Measurements from ENCODE around the gene HOXB9.

HOXB9 gene

DNA sequence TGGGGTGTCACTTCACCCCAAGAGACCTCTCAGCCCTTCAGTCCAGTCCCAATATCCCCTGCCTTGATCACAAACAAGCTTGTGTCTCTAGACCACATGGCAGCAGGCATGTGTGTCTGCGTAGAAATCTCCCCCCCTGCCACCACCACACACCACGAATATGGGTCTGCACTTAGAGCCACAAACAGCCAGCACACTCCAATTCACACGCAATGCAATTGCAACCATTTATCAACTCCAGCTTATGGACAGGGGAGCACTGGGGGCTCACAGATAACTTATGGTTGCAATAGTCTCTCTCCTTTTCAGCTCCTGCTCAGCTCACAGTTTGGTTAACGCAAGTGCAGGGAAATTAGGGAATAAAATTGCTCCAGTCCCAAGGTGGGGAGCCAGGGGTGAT is 2.6 kb downstream of the HOXB9 start:
- DNase-seq = no peak

DNA sequence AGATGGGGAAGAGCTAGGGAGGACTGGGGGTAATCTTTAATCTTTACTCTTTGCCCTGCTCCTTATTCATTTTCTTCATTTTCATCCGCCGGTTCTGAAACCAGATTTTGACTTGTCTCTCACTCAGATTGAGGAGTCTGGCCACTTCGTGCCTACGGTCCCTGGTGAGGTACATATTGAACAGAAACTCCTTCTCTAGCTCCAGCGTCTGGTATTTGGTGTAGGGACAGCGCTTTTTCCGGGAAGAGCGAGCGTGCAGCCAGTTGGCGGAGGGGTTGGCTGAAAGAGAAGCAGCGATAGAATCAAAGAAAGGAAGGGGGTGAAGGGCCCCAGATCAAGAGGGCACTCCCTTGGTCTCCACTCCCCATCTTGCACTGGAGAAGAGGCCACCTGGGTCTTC is 3.3 kb downstream of the HOXB9 start:
- DNase-seq = no peak

GRCh38 chr17:48621410-48622392 is 4.5 kb downstream of the HOXB9 start:
- DNase-seq = no peak

DNA sequence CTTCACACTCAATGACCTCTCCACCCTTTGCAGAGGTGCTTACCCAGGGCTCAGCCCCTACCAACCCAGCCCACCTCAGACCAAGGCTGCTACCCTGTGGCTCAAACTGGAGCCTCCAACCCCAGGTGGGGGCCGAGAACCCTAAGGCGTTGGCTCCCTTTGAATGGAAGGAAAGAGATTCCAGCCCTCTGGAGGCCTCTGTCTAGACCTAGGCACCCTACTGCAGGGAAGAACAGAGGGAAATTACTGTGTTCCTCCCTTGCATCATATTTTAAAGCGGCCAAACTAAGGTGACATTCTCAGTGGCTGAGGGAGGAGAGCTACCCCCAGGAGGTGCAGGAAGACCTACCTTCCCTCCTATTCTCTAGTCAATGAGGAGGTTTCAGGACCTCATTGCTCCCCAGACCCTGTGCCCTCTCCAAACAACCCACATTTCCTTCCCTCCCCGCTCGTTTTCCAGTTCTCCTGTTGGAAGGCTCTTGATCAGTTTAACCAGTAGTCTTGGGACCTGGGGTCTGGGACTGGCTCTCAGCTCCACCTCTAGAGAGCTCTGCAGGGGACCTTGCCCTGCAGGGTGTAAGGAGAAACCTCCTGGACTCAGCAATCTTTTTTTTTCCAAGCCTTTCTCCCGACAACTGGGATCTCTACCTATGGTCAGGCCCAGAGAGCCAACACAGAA is 5.6 kb downstream of the HOXB9 start:
- DNase-seq = no peak

- DNase-seq = no peak
Measured at GRCh38 chr17:48619826-48620449, 6.2 kb downstream of the HOXB9 start.

DNA sequence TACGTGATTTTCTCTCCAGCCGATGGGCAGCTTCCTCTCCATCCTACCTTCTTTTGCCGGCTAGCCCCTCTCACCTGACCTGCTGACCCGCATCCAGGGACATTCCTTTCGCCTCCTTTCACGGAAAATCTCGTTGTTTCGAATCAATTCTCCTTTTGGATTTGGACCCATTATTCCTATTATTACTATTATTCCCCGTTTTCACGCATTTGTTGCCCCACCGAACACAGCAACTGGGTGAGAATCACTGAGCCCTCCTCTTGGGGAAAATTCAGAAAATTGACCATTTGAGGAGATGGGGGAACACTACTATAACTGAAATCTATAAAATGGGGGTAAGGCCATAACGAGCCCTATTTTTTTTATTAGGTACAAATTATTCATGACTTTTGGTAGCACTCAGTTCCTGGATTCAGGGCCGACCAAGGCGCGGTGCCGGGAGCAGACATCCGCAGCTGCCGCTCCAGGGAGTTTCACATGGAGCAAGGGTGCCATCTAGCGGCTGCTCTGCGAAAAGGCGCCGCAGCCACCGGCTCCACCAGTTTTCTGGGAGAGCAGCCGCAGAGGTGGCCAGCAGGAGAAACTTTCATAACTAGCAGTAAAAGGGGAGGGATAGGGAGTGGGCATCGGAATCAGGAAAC is 7.8 kb downstream of the HOXB9 start:
- DNase-seq = peak; percentile 90

DNA sequence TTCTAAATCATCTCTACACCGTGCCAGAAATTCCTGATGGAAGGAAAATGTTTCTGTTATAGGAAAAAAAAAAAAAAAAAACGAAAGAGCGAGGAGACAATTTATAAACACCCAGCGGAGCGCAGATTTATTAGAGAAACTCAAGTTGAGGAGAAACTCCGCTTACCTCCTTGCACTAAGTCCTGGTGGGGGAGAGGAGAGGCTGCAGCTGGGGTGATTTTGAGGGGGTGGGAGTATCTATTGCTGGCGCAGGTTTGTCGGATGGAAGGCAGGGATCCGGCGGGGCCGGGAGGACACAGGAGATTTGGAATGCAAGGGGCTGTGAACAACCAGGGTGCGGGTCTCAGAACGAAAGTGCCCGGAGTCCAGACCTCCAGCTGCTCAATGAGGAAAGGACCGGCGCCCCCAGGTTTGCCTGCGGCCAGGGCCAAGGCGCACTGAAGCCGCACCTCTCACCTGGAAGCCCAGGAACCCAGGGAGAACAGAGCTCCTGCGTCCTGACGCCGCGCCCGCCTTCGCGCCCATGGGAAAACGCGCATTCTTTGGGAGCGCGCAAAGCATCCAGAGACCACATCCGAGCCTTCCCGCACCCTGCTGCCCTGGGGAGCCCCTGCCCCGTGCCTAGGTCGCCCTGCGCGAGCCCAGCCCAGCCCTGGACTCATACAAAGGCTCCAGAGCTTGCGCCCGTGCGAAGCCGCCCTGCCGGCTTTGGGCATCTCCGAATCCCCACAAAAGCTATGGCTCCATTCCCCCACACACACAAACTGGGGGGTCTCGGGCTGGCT is 8.5 kb downstream of the HOXB9 start:
- DNase-seq = no peak

DNA sequence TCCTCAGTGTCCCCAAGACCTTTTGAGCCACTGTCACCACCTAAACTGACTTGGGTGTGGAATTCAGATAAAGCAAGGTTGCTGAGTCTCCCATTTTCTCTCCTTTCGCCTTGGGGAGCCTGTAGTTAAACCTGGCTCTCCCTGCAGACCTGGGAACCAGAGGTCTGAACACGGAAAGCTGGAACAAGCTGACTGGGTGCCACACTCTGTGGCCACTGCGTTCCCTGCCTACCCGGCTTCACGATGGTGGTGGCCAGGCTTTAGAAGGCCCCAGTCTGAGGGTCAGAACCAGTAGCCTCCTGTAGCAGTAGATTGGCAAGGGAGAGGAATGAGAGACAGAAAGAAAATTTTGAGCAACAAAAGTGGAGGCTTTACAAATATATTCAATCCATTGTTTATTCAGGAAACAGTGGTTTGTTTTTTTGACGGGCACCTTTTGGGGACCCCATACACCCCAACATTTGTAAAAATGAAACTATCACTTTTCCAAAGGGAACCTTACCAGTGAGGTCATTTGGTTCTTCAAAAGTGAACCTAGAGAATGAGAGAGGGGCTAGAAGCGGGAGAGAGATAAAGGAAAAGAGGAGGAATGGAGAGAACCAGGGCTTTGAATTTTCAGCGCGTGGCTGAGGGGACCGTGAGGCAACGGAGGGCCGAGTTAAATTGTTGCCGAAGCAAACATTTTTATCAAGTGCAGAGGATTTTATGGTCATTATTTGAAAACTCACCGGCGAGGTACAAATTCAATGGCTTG is 9.3 kb downstream of the HOXB9 start:
- no peak for DNase-seq

DNA sequence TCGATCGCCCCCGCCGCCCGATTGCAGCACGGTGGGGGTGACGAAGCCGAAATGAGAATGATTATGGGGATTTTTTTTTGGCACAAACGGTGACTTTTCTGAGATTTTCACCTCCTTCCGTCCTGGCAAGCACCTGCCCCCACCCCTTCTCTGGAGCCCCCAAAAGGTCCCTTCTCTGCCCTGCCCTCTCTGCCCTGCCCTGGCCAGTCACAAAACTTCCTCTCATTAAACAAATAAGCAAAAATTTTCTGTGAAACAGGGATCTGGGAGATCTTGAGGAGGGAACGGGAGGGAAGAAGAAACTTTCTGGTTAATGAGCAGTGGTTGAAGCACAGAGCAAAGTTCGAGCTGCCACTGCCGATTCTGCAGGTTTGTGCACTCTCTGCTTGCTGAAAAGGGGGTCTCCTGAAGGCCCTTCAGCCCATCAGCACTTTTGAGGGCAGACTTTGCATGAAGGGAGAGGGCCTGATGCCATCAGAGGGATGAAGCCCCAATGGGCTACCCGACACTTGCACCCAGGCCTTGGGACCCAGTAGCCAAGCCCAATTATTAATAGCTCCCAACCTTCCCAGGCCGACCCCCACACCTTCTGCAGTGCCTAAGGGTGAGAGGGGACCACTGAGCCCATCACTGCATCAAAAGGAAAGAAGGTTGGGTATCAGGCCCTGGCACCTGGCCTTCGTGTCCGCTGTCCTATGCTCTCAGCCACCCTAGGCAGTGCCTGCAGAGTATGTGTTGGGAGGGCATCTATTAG is 10.0 kb downstream of the HOXB9 start:
- no peak for DNase-seq

DNA sequence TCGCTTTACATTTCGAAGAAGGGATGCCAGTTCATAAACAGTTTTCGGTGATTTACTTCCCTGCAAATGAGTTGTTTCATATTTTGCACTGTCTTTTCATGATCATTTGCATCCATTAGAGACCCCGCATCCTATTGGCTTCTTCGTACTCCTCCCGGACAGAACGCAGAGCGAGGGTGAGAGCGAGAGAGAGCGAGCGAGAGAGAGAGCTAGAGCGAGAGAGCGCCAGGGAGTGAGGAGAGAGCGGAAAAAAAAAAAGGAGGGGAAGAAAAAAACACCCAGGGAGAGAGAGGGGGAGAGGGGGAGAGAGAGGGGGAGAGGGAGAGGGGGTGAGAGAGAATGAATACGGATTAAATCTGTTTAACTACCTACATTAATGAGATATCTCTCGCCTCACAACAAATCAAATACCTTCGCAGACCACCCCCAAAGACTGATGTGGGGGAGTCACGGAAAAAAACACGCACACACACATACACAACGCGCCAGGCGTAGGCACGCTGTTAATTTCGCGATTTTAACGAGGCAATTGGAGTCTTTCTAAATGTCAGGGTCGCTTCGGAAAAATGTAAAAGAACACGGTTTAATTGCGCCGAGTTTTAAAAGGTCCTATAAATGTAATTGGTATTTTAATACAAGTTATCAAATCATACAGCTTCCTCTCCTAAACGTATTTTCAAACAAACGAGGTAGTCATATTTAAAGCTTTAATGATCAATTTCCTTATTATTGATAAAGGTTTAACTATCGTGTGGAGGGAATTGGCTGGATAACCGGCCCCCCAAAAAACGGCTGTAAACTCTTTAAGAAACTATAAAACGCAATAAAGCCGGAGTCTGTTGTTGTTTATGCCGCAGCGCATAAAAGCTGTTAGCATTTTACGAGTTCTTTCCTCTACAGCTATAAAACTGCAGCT is 10.9 kb downstream of the HOXB9 start, which contains the start of gene HOXB8:
Gene HOXB8, minus strand, starts transcription at position 246 of the 916 bp plus-strand sequence. CDS start 588 bp downstream, outside the sequence.
- no peak for DNase-seq

DNA sequence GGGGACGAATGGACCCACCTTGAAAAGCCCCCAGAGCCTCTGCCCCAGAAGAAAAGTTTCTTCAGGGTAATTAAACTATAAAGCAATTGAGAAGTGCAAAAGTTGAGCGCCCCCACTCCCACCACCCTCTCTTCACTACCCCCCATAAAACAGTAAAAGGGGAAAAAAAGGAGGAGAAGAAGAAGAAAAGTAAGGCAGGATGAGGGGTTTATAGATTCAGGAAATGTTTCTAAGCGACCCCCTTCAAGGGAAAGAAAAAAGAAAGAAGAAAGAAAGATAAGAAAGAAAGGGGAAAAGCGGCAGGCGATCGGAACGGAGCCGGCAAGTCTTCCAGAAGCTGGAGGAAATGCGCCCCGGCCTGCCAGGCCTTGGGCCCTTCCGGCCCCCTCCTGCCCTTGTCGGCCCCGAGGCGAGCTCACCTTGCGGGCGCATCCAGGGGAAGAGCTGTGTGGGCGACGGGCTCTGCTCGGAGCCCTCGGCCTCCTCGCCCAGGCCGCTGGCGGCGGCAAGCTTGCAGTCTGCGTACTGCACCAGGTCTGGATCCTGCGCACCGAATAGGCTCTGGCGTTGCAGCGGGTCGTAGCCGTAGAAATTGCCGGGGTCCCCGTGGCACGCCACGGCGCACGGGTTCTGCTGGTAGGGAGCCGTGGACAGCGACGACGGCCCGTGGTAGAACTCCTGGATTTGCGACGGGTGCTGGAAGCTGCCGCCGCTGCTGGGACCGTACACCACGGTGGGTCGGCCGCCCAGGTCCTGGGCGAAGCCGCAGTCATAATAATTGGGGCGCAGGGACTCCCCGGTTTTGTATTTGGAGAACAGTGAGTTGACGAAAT is 12.1 kb downstream of the HOXB9 start:
- DNase-seq = peak; percentile 55

DNA sequence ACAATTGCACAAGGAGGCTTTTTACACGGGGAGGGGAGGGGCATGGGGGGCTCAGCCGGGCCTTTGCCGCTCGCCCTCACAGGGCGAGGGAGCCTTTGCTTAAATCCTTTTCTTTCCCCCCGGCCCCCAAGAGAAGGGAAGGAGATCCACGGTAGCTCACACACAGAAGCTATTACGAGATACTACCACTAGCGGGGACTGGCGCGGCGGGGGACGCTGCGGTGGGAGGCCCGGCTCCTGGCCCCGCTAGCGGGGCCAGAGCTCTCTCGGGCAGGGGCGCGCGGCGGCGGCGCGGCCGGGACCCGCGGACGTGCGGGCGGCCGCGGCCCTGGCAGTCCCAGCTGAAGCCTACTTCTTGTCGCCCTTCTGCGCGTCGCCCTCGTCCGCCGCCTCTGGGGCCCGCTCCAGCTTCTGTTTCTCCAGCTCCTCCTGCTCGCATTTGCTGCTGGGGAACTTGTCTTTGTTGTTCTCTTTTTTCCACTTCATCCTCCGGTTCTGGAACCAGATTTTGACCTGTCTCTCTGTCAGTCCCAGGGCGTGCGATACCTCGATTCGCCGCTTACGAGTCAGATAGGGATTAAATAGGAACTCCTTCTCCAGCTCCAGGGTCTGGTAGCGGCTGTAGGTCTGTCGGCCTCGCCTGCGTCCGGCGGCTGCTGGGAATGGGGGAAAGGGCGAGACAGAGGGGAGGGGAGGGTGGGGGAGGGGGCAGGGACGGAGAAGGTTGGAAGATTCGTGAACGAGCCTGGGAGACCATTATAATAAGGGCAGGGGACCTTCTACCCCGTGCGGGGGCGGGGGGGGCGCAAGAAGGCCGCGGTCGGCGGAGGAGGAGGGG is 13.1 kb downstream of the HOXB9 start:
- DNase-seq = peak; percentile 61

GRCh38 chr17:48612456-48612853 is 13.7 kb downstream of the HOXB9 start:
- DNase-seq = no peak

GRCh38 chr17:48611681-48612455 is 14.3 kb downstream of the HOXB9 start:
- no peak for DNase-seq

DNA sequence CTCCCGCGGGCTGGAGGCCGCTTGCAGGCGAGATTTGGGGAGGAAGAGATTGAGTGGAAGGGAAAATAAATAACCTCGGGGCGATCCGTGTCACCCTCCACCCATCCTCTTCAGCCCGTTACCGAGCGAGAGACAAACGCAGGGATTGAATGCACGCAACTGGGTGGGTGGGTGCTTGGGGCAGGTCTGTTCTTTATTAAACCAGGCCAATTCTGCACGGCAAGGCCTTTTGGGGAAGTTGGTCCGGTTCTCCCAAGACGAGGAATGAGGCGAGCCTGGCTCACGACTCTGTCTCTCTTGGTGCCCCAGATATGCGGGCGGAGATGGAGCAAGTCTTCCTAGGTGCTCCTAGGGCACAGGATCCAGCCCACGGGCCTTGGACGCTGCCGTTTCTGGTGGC is 14.9 kb downstream of the HOXB9 start:
- no peak for DNase-seq

DNA sequence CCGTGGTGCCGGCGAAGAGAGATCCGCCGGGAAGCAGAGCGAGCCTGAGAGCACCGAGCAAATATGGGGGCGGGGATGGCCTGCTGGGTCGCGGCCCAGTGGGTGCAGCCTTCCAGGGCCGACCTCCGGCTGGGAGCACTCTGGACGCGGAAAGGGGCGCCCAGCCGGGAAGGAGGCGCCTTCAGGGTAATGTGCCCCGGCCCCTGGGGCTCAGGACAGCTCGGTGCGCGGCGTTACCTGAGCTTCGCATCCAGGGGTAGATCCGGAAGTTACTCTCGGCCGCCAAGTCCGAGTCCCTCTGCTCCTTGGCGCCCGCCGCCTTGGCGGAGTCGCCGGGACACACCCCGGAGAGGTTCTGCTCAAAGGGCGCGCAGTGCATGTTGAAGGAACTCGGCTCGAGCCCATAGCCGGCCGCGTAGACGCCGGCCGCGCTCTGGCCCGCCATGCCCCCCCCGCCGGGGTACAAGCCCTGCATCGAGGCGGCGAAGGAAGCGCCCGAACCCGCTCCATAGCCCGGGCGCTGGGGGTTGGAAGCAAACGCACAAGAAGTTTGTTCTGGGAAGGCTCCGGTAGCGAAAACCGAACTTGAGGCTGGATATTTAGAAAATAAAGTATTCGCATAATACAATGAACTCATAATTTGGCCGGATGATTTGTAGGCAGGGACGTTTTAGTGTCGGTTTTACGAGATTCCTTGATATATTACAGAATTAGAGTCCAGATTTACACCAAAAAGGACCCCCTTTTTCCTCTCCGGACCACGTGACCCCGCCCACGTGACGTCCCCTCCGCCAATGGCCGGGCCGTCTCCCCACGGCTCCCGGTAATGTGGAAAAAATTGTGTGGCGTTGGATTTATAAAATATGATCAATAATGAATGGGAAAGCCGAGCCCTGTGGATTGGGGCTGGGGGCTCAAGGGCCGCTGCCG is 15.6 kb downstream of the HOXB9 start, which contains the start of gene HOXB7:
Gene HOXB7, minus strand, starts transcription at position 736 of the 930 bp plus-strand sequence. Its CDS starts 99 bp downstream, at position 637.
- peak; percentile 81 for DNase-seq

Data from activated CD4-positive, alpha-beta T cell treated with anti-CD3 and anti-CD28 coated beads for 48 hours (primary cell).